ENCODE measurements around the gene ZNF574. TPM values are rescaled to one million over a fixed set of nuclear protein-coding genes. Genes with fewer than 3 reads are reported as not detected.

The ZNF574 gene
- total and polyA plus RNA-seq, 2 of the 8 experiments (the other 6 are each of a cell fraction or from before 2014, with no cell fraction given): 27.0 to 38.8 TPM

DNA sequence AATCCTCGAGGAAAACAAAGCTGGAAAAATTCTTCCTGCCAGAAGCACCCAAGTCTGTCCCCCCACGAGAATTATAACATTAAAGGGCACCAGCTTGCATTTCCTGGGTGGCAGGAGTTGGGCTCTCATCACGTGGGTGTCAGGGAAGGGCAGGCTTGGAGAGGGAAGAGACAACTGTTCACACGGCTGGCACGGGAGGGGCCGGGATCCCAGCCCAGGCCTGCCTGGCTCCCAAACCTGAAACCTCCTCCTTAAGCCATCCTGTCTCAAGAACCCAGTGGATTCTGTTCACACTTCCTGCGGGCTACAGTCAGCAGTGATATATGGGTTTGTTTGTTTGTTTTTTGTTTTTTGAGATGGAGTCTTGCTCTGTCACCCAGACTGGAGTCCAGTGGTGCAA is 18.1 kb upstream of the ZNF574 start:
- Histone ChIP-seq H3K27ac (ENCODE audit: low read depth, low read length) (no peak overlapping the region), H3K56ac (replicated peaks; ENCODE audit: insufficient read length, low read depth, low read length) (no peak overlapping the region), H3K27me3 (replicated peaks in 1 of 4; ENCODE audit: control insufficient read depth in 3 of 4, extremely low read depth in 1 of 4, insufficient read depth in 3 of 4, low read length in 3 of 4) (no peaks in the 10 kb centered on the region), H3K23me2 (ENCODE audit: low read depth, low read length) (no peaks in the 10 kb centered on the region), H4K5ac (ENCODE audit: insufficient read length, low read depth, low read length) (no peak overlapping the region), H3K9ac (replicated peaks in 1 of 4; ENCODE audit: extremely low read depth in 1 of 4, low read depth in 3 of 4, low read length in 3 of 4) (no peak overlapping the region), H2BK12ac (ENCODE audit: low read depth, low read length) (no peak overlapping the region), H3K4ac (replicated peaks; ENCODE audit: insufficient read length, low read depth, low read length) (no peak overlapping the region), H3K79me2 (ENCODE audit: control insufficient read depth in 1 of 2, insufficient read depth in 2 of 2, low read length in 2 of 2) (no peaks in the 10 kb centered on the region), H3K14ac (ENCODE audit: insufficient read length) (no peak overlapping the region), H2AK5ac (ENCODE audit: low read depth, low read length) (no peak overlapping the region), H3K4me2 (ENCODE audit: insufficient read depth in 1 of 2, low read depth in 2 of 2, low read length in 2 of 2) (no peak overlapping the region), H2AFZ (ENCODE audit: low read length) (no peak overlapping the region), H3K18ac (ENCODE audit: extremely low read depth, low read length) (no peak overlapping the region), H2BK15ac (ENCODE audit: low read length) (no peak overlapping the region), H2BK20ac (ENCODE audit: low read length) (no peak overlapping the region), H3K79me1 (ENCODE audit: low read depth, low read length) (peaks cover 4% of the 10 kb centered on the region; the same call in 1 of the 2 replicates), H4K8ac (ENCODE audit: extremely low read depth, insufficient read depth, low read length) (no peak overlapping the region), H3K36me3 (ENCODE audit: control insufficient read depth in 2 of 4, insufficient read depth in 4 of 4, low read length in 3 of 4) (peaks cover 26 to 69% (median 61%) of the 10 kb centered on the region in 4 experiments), H3K23ac (ENCODE audit: insufficient read length) (no peak overlapping the region), H2BK5ac (ENCODE audit: low read depth, low read length) (no peak overlapping the region), H4K91ac (replicated peaks; ENCODE audit: insufficient read length, low read length) (no peak overlapping the region), H2BK120ac (replicated peaks; ENCODE audit: low read depth, low read length) (no peak overlapping the region), H3K9me3 (ENCODE audit: insufficient read depth in 2 of 2, low read depth in 1 of 2, low read length in 1 of 2) (no peaks in the 10 kb centered on the region), H4K20me1 (replicated peaks in 1 of 2; ENCODE audit: control insufficient read depth in 1 of 2, insufficient read depth in 2 of 2, low read length in 2 of 2) (peaks cover 2 to 11% of the 10 kb centered on the region in 2 experiments), H3K4me1 (replicated peaks in 1 of 4; ENCODE audit: control insufficient read depth in 3 of 4, insufficient read depth in 4 of 4, low read length in 3 of 4) (no peaks in the 10 kb centered on the region), H3K4me3 (ENCODE audit: extremely low read depth in 1 of 4, insufficient read depth in 2 of 4, low read depth in 3 of 4, low read length in 4 of 4) (no peak overlapping the region)
- no peak for FAIRE-seq
- 91% methylated on average over 7 of the region's 7 CpGs; no CpG with 5 or more reads in 1 of the 2 experiments for WGBS, 2 experiments (ENCODE audit: extremely low coverage in 1 of 2, insufficient coverage in 1 of 2, insufficient read length in 1 of 2, insufficient replicate concordance in 2 of 2, low coverage in 1 of 2, low lambda C conversion rate in 2 of 2, missing lambda C conversion rate in 1 of 2)
- DNase-seq (ENCODE audit: low read depth in 1 of 2, low spot score in 2 of 2): no peak
- ChIA-PET POLR2A (ENCODE audit: partially characterized antibody) (no interaction called here), CTCF (ENCODE audit: partially characterized antibody) (interaction anchor here (1.2 to 1.7 kb wide), 3 partner anchors 33 to 93 kb away, joined by 3 read pairs; no protein-coding TSS in a partner anchor)
- TF ChIP-seq YY1 (IDR thresholded peaks at IDR 0.05; ENCODE audit: low read depth, low read length) (no peak), SP1 (IDR thresholded peaks at IDR 0.05; ENCODE audit: low read depth, low read length) (no peak), CHD2 (IDR thresholded peaks at IDR 0.05; ENCODE audit: low read length) (no peak), TCF12 (IDR thresholded peaks at IDR 0.05; ENCODE audit: low read depth, low read length) (no peak), HDAC6 (IDR thresholded peaks at IDR 0.05; ENCODE audit: low read depth, low read length) (no peak), EZH2 (IDR thresholded peaks at IDR 0.05; ENCODE audit: low read depth, low read length, severe bottlenecking) (no peak), KDM5A (IDR thresholded peaks at IDR 0.05; ENCODE audit: low read length) (no peak), JUN (IDR thresholded peaks at IDR 0.05; ENCODE audit: low read depth, low read length) (no peak), POU5F1 (IDR thresholded peaks at IDR 0.05; ENCODE audit: low read depth, low read length) (no peak), POLR2AphosphoS5 (IDR thresholded peaks at IDR 0.05; ENCODE audit: low read depth, low read length) (no peak), SP4 (IDR thresholded peaks at IDR 0.05; ENCODE audit: low read length) (no peak), SRF (IDR thresholded peaks at IDR 0.05; ENCODE audit: low read depth, low read length) (no peak)
- TF ChIP-seq, protein P1, sequence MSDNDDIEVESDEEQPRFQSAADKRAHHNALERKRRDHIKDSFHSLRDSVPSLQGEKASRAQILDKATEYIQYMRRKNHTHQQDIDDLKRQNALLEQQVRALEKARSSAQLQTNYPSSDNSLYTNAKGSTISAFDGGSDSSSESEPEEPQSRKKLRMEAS (IDR thresholded peaks at IDR 0.05): no peak
